GM19324 (cell line): Measurements from ENCODE around the gene FNDC3B.
"Not testable (repeated sequence)": the region's sequence is repeated elsewhere in the genome, so short reads cannot be mapped to it uniquely, and the experiment has no call there.

Experiments
- ATAC-seq: cut with Tn5 transposase; IDR thresholded peaks from one replicate; pipeline ENCODE4 v1.9.1; 2021; ENCODE audit warnings: mild to moderate bottlenecking, moderate library complexity; ENCODE audit not compliant: unreplicated experiment, low FRiP score

FNDC3B gene

DNA sequence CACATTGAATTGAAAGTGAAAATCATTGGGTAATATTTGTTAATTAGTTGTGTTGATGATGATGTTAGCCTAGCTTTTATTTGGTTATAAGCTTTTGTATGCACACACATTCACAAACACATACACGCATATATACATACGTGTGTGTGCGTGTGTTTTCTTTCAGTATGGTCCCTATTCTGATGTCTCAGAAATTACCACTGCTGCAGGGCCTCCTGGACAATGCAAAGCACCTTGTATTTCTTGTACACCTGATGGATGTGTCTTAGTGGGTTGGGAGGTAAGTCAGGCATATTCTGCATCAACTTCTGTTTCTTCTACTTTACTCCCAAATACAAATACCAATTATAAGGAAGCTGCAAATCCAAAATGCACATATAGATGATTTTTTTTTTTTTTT, 306.8 kb downstream of the FNDC3B start:
- no peak for ATAC-seq

DNA sequence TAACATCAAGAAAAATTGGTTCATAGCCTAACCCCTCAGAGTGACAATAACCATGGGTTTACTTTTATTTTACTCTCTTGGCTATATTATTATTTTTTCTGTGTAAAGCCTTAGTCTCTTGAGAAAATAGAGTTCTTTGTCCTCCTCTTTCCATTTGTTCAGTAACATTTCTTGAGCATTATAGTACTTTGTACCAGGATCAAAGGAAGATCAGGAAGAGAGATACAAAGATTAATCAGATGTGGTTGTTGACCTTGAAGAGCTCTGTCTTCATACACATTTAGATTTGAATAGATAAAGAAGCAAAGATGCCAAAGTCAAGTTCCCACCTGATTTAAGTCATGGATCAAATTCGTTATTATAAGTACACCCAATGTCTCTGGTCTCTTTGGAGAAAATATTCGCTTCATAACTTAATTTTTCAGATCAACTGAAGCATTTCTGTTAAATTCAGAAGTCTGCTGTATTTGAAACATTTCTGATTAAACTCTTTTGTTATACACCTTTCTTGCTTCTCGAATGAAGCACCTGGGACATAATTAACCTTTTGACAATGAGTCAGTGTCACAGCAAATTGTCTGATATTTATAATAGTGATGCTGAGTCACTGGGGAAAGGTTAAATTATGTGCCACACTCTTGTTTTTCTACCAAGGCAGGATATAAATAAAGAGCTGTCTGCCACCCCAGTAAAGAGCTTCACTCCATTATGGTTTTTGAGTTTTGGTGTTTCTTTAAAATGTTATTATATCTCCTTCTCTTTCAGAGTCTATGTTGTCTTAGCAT, 308.7 kb downstream of the FNDC3B start:
- ATAC-seq, result no peak

DNA sequence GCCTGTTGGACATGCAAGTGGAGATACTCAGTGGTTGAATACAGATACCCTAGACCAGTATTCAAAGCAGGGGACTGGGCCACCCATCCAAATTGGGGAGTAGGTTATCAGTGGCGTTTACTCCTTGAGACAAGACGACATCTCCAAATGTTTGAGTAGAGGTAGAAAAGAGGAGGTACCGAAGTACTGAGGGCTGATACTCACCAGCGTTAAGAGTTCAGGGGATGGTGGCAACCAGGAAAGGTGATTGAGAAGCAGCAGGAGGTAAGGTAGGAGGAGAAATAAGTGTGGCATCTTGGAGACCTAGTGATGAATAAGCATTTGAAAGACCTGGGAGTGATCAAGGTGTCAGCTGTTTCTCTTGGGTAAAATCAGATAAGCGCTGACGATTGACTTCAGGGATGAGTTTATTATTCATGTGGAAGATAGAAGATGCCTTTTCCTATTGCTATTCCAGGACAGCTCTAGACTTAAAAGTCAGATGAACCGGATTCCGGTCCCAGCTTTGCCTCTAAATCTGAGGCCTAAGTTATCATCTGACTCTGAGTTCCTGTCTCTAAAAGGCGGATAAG, 312.6 kb downstream of the FNDC3B start:
- no peak for ATAC-seq

DNA sequence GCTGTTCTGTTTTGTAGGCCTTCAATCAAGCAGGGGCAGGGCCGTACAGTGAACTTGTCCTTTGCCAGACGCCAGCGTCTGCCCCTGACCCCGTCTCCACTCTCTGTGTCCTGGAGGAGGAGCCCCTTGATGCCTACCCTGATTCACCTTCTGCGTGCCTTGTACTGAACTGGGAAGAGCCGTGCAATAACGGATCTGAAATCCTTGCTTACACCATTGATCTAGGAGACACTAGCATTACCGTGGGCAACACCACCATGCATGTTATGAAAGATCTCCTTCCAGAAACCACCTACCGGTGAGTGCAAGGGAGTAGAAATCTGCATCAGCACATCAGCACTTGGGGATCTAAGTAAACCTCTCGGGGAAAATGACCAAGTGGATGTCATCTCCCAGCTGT, 313.4 kb downstream of the FNDC3B start:
- no peak for ATAC-seq

DNA sequence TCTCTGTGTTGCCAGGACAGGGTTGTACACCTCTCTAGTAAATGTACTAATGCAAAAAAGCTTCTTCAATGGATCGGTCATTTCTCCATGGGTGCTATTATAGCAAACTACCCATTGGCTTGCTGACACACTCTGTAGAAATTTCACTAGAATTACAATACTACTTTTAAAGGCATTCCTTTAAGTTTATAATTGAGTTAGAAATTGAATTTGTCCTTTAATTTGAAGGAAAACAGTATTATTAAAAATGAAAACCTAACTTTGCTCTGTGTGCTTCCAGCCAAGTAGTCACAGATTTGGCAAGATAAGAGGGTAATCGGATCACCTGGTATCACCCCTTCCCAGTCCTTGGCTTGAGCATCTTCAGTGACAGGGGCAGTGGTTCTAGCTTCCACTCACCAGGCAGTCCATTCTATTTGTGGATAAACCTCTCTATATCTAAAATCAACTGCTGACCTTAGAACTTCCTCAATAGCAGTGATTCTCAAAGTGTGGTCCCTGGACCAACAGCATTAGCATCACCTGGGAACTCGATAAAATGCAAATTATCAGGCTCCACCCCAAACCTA, 315.6 kb downstream of the FNDC3B start:
- no peak for ATAC-seq

DNA sequence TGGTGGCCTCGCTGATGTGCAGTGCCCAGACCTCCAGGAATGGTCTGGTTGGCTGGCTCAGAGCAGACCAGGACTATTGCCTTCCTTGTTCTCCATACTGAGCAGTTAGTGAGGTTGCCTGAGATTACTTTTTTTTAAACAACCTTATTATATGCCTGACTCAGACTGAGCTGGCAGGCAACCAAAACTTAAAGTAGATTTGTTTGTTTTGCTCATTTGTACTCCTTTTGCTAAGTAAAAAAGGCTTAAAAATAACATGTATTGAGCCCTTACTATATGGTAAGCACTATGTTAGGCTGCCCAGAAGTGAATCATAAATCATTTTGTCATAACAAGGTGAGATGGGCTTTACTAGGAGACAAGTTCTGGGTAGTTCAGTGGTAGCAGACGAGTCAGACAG, 316.5 kb downstream of the FNDC3B start:
- ATAC-seq, result no peak

DNA sequence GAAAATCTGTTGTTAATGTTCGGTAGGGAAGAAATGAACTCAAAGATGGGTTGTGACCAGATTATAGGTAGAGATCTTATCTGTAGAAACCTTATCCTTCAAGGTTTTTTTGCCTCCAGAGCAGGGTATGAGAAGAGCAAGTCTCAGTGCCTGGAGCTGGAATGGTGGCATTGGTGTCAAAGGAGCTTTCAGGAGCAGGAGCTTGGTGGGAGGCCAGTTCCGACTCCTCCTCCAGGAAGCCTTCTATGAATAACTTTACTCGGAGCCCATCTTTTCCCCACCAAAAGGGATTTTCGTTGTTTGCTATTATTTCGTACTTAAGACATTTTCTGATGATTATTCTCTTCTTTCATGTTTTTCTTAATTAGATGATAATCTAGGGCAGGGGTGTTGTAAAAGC, 317.0 kb downstream of the FNDC3B start:
- no peak for ATAC-seq

DNA sequence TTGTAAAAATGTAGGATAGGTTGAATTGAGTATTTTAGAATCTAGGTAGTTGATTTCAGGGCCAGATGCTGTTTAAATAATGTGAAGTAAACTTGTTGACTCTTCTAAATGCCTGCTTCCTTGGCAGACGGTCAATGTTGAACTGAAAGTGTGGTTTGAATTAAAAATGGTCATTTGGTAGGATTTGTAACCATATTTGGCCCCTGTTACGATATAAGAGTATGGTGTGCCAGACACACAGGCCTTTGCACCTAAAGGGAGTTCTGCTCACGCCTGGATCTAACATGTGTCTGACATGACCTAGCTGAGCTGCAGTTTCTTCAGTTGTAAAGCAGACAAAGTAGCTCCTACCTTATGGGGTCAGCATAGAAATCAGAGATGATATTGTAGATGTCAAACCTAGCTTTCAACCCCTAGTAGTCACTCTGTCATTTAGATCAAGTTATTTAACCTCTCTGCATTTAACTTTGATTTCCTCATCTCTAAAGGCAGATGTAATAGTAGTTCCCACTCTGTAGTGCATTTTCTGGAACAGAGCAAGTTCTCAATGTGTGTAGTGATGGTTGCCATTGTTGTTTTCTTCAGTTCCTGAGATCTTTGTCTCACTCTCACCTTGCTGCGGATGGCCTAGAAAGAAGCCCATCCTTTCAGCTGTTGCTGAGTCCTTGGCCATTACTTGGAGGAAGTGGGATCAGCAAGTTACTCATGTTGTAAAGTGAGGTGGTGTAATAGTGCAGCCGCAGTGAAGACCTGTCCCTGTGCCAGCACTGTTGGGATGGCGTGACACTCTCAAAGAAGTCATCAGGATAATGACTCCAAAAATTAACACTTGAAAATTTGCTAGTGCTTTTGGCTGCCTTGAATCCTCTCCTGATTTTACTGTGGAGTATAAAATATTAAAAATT, 318.7 kb downstream of the FNDC3B start:
- ATAC-seq, result no peak

DNA sequence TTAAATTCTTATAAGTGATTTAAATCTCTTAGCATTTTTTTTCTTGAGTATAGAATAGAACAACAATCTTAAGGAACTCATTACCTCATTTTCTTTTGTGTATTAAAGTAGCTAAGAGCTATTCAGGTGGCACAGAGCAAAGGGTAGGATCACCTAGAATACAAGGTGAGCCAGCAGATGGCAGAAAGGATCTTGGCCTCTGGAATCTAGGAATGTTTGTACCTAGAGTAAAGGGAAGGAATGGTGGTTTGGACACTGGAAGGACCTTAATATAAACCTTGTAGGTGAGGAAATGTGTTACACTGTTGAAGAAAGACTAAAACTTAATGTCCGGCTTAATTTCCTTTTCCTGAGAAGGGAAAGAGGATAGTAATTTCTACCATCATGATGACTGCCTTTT, 319.9 kb downstream of the FNDC3B start:
- no peak for ATAC-seq

DNA sequence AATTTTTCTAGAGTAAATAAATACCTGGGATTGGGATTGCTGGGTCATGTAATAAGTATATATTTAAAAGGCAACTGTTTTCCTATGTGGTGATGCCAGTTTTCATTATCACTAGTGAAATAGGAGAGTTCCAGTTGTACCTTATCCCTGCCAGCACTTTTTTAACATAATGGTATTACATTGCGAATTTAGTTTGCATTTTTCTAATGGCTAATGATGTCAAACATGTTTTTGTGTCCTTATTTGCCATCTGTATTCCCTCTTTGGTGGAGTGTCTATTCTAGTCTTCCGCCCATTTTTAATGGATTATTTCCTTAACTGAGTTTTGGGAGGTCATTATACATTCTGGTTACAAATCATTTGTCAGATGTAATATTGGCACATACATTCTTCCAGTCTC, 320.6 kb downstream of the FNDC3B start:
- no peak for ATAC-seq

DNA sequence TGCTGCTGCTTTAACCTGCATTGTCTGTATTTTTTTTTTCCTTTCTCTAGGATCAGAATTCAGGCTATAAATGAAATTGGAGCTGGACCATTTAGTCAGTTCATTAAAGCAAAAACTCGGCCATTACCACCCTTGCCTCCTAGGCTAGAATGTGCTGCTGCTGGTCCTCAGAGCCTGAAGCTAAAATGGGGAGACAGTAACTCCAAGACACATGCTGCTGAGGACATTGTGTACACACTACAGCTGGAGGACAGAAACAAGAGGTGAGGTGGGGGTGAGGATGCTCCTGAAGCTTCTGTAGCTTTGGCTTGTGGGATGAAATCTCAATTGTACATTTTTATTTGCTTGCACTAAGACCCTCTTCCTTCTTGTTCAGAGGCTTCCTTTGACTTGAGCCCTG, 323.2 kb downstream of the FNDC3B start:
- ATAC-seq, result no peak

DNA sequence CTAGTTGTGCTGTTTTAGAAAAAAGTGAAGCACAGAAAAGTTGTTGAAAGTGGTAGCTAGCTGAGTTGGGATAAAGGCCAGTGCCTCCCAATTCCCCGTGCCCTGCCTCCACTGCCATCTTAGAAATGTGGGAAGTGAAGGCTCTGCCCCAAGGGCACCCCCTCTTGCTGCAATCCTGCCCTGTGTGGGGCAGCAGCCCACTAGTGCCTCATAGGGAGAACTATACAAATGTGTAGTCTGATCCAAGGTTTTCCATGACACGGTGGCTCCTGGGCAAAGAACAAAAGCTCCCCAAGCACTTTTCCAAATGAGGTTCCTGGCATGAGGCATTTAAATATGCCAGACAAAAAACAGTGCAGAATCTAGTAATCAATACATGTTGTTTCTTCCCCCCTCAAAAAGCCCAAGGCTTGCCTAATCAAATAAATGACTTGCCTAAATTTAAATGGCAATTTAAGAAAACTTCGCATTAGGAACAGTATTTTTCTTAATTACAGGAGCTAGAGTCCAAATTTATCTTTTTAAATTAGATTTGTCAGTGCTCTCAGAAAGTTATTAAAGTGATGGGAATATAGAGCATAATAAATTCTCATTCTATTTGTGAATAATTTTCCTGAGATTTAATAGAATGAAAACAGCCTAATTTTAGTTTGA, 325.1 kb downstream of the FNDC3B start:
- no peak for ATAC-seq

DNA sequence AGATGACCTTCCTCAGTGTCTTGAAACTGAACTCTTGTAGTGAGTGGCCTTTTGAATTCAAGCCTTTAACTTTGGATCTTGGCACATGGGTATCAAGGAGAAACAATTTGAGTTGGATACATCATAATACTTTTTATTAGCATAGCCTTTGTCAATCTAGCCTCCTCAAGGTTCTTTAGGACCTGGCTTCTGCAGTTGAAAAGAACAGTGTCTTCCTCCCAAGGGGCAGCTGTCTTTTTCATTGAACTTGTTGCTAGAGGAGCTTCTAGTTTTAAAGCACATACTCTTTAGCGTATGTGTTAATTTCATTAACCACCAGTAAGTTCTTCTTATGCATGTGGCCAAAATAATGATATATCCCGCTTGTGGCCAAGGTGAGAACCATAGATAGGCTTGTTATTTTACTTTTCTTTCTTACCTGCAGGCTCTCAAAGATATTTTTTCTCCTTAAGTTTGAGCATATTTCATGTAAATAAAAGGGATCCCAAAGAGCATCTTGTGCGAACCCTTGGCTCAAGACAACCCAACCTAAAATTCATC, 325.7 kb downstream of the FNDC3B start:
- ATAC-seq, result no peak

DNA sequence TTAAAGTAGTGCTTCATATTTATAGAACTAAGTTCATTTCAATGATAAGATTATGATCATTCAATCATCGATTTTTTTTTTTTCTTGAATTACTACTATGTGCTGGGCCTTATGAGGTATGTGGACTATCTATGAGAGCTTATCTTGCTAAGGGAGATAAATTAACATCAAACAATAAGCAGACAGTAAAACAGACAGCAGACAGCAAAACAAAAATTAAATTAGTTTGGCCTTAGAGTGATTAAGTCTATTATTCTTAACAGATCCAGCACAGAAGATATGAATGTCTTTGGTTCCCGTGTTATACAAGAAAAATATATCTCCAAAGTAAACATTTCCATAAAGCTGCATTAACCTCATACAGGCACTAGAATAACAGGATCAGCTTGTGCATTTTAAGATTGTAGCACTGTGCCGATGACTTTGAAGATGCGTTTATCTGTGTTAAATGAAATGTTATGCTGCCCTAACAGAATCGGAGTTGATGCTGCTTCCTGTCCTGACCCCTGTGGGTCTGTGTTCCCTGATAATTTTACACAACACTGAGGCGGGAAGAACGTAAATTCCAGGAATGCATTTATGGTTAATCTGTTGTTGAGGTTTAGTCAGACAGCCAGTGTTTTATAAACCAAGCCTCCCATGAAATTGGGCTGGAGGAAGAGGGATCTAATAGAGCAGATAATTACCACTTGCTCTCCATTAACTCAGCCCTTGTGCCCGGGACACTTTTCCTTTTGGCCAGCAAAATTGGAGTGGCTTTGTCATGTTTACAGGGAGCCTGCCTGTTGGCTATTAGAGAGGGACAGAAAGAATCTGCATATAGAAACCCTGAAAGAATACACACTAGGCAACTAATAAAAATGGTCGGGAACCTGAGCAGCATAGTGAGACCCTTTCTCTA, 328.1 kb downstream of the FNDC3B start:
- no peak for ATAC-seq

DNA sequence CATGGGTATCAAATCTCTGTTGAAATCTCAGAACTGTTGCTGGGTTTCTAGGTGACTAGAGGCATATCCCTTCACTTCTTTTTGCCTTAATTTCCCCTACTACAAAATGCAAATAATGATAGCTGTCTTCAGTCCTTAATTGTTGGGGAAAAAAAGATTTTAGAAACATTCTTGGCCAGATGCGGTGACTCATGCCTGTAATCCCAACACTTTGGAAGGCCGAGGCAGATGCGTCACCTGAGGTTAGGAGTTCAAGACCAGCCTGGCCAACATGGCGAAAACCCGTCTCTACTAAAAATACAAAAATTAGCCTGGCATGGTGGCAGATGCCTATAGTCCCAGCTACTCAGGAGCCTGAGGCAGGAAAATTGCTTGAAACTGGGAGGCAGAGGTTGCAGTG, 329.2 kb downstream of the FNDC3B start:
- not testable (repeated sequence) for ATAC-seq

DNA sequence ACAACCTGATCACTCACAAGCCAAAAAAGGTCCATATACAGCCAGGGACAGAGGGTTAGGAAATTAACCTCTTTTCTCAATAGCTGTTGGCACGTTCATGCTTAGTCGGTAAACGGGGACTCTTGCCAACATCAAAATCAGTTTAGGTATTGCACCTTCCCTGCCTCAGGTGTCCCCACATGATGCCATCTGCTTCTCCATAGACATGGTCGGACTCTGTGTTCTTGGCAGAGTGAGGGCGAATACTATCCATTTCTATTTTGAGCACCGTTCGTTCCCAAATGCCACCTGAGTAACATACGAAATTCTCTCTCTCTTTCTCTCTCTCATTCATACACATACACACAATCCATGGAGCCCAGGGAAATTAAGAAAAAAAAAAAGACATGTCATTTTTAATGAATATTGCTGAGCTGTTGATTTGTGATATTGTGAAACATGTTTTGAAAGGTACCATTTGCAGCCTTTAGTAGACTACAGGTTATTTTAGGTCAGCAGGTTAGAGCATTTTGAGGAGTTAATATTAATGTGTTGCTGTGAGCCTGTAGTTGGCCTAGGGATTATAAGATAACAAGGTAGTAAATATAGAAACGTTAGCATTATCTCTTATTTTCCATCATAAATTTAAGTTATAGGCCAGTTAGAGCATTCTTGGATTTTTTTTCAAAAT, 330.3 kb downstream of the FNDC3B start:
- no peak for ATAC-seq

DNA sequence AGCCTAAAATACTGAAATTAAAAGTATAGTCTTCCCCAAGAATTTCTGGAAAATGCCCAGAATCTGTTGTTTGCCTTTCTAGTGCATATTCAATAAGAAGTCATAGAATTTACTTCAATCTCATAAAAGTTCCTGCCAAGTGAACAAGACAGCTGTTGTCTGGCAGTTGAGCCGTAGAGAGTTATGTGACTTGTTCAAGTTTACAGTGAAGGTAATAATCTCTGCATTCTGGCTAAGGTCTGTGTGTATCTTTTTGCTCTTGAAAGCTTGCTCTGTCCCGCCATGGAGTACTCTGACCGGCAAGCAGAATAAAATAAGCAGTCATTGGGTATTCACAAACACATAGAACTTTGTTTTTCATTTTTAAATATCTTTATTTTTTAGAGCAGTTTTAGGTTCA, 331.0 kb downstream of the FNDC3B start:
- no peak for ATAC-seq

DNA sequence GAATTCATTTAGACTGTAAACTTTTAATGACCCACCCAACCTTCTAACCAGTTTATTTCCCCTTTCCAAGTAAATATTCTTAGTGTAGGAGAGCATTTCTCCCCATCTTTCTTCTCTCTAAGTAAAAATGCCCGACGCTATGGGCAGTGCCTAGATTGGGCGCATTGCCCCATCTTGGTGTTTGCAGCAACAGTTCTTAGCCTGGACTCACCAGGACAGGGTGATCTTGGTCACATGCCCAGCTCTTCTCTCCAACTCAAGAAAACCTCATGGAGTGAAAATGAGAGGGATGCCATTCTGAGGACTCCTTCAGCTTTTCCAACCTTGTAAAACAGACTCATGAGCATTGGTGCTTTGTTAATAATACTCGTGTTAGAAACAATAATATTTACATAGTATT, 332.2 kb downstream of the FNDC3B start:
- ATAC-seq, result no peak

DNA sequence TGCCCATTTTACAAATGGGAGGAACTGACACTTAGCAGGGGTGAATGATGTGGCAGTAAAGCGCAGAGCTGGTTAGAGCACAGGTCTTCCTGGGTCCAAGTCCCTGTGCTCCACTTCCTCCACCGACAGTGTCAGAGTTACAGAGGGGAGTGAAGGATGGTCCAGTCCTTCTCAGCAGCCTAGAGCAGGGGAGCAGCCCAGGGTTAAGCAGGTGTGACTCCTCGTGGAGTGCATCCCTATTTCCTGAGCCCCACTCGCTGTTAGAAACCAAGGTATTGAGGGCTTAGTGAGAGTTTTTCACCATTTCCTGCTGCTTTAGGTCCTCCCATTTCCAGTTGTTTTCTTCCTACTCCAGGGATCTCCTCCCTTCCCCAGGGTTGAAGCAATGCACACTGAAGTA, 333.5 kb downstream of the FNDC3B start:
- no peak for ATAC-seq
